ENCODE data around the gene KCNJ3.

Gene KCNJ3

DNA sequence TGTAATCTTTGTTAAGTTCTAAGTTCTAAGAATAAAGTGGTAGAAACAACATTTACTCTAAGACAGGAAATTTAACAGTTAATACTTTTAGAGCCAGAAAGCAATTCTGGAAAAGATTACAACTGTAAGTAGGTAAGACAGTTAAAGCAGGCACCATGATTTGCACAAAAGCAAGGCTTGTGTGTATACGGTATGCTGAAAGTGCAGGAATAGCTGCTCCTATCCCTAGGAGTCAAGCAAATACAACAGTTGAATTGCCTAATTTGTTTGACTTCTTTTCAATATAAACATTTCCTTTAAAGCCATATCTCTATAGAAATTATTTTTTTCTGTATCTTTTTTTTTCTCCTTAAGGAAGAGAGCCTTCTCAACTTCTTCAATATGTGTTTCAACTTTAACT is 116.4 kb downstream of the KCNJ3 start:
- TF ChIP-seq CTCF (IDR thresholded peaks at IDR 0.05): no peak
- DNase-seq: no peak
- Histone ChIP-seq H3K27me3 (no peaks in the 10 kb centered on the region), H3K27ac (no peak overlapping the region), H3K4me3 (no peak overlapping the region), H3K9me3 (no peaks in the 10 kb centered on the region), H3K36me3 (no peaks in the 10 kb centered on the region), H3K4me1 (no peaks in the 10 kb centered on the region)
- intact Hi-C loops (cut with DNase I; ENCODE audit: low total_unique reads): no loop called here

- H3K27me3 ChIP-seq: no peaks in the 10 kb centered on the region
- DNase-seq: no peak
- H3K27ac ChIP-seq: no peak overlapping the region
- no peak overlapping the region for H3K4me3 ChIP-seq
- no peaks in the 10 kb centered on the region for H3K9me3 ChIP-seq
- no peaks in the 10 kb centered on the region for H3K4me1 ChIP-seq
- H3K36me3 ChIP-seq: no peaks in the 10 kb centered on the region
- intact Hi-C loops (cut with DNase I; ENCODE audit: low total_unique reads): no loop called here
- TF ChIP-seq CTCF (IDR thresholded peaks at IDR 0.05): no peak
Measured at GRCh38 chr2:154825358-154825757, 126.9 kb downstream of the KCNJ3 start.

DNA sequence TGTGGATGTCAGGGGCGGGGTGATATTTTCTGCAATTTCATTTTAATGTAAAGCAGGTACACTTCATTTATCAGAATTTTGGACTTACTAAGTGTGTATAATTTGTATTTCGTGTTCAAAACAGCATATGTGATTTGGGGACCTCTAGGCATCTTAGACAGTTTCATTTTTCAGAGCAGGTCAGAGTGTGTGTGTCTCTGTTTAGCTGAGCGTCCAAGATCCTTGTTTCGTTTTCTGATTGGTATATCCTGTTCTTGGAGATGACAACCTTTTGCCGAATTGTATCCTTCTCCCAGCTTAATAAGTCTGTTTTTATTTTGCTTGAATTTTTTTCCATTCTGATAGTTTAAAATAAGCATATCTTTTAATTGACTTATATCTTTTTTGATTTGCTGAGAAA is 128.3 kb downstream of the KCNJ3 start:
- H3K27me3 ChIP-seq: no peaks in the 10 kb centered on the region
- no peak overlapping the region for H3K4me3 ChIP-seq
- no peak for TF ChIP-seq CTCF (IDR thresholded peaks at IDR 0.05)
- DNase-seq: no peak
- H3K9me3 ChIP-seq: no peaks in the 10 kb centered on the region
- intact Hi-C loops (cut with DNase I; ENCODE audit: low total_unique reads): no loop called here
- no peak overlapping the region for H3K27ac ChIP-seq
- H3K4me1 ChIP-seq: no peaks in the 10 kb centered on the region
- no peaks in the 10 kb centered on the region for H3K36me3 ChIP-seq

DNA sequence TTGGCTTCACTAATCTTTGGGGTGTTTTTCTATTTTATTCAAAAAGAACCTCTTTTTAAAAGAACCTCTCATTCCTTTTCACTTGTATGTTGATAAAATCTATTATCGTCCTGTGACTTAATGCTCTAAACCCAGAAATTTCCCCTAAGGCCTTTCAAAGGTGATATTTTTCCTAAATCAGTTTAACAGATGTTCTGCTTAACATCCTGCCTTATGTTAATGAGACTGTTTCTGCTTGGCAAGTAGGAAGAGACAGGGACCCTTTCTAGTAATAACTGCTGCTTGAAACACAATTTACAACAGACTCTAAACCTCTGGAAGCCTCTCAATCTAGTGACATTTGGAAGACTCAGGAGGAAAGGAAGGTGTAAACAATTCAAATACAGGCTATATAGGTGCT is 128.8 kb downstream of the KCNJ3 start:
- Histone ChIP-seq H3K27me3 (no peaks in the 10 kb centered on the region), H3K4me1 (no peaks in the 10 kb centered on the region), H3K4me3 (no peak overlapping the region), H3K27ac (no peak overlapping the region), H3K36me3 (no peaks in the 10 kb centered on the region), H3K9me3 (no peaks in the 10 kb centered on the region)
- intact Hi-C loops (cut with DNase I; ENCODE audit: low total_unique reads): no loop called here
- TF ChIP-seq CTCF (IDR thresholded peaks at IDR 0.05): no peak
- no peak for DNase-seq

DNA sequence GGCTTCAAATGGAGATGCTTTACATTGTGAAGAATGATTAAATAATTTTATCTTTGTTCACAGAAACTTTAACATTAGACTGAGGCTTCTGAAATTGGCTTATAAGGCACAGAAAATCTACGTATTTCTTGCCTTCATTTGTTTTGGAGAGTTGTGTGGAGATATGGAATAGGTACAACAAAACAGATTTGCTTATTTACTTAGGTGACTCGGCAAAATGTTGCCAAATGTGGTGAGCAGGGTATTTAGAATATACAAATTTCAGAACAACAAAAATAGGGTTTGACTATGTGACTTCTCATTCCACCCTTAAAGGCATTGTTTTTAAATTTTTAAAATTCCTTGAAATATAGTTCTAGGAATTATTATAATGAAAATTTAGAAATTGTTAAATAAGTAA is 134.2 kb downstream of the KCNJ3 start:
- Histone ChIP-seq H3K27me3 (no peaks in the 10 kb centered on the region), H3K4me3 (no peak overlapping the region), H3K36me3 (no peaks in the 10 kb centered on the region), H3K27ac (no peak overlapping the region), H3K4me1 (peaks cover 0 to 7% (median 0%) of the 10 kb centered on the region in 4 donors), H3K9me3 (no peaks in the 10 kb centered on the region)
- intact Hi-C loops (cut with DNase I; ENCODE audit: low total_unique reads): no loop called here
- DNase-seq: no peak
- TF ChIP-seq CTCF (IDR thresholded peaks at IDR 0.05): no peak

DNA sequence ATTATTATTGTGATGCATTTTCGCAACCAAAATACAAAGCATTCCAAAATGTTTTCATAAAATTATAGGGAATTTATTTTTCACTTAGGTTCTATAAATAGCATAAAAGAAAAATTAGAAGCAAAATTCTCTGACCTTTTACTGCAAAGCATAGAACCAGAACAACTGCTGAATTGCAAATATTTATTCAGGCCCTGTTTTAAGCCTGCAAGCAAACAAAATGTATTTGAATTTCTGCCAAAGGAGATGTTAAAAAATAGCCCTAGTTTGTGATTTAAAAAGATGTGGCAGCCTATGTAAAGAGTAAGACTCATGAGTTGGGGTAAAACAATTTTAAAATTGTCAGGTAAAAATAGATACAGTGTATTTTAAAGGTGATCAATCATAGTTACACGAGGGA is 138.1 kb downstream of the KCNJ3 start:
- no peak for DNase-seq
- Histone ChIP-seq H3K27ac (no peak overlapping the region), H3K4me1 (peaks cover 0 to 7% (median 0%) of the 10 kb centered on the region in 4 donors), H3K4me3 (no peak overlapping the region), H3K36me3 (no peaks in the 10 kb centered on the region), H3K27me3 (no peaks in the 10 kb centered on the region), H3K9me3 (no peaks in the 10 kb centered on the region)
- intact Hi-C loops (cut with DNase I; ENCODE audit: low total_unique reads): no loop called here
- no peak for TF ChIP-seq CTCF (IDR thresholded peaks at IDR 0.05)
